ENCODE results near the gene CD3G.
"Not testable (repeated sequence)": the region's sequence is repeated elsewhere in the genome, so short reads cannot be mapped to it uniquely, and the experiment has no call there.

Gene CD3G

GRCh38 chr11:118382954-118383353 is 38.8 kb downstream of the CD3G start:
- no peak for DNase-seq

- DNase-seq = no peak
Measured at GRCh38 chr11:118383657-118384056, 39.5 kb downstream of the CD3G start.

GRCh38 chr11:118396097-118396501 is 52.0 kb downstream of the CD3G start:
- peak in 1 of 2 donors; percentile 57 for DNase-seq

- DNase-seq = no peak
Measured at GRCh38 chr11:118397448-118397847, 53.3 kb downstream of the CD3G start.

- peak; percentile 83 to 90 for DNase-seq
Measured at GRCh38 chr11:118398791-118399559, 54.8 kb downstream of the CD3G start.

- DNase-seq = peak; percentile 94 to 95
Measured at GRCh38 chr11:118401151-118401879, 57.2 kb downstream of the CD3G start, which contains the start of gene ATP5MG. ATP5MG (plus strand) TSS chr11:118401606; CDS start chr11:118401666, 60 bp downstream.

- DNase-seq = no peak
Measured at GRCh38 chr11:118401880-118402590, 57.9 kb downstream of the CD3G start.

- not testable (repeated sequence) for DNase-seq
Measured at GRCh38 chr11:118402594-118402993, 58.5 kb downstream of the CD3G start.
